Right ventricle myocardium inferior (tissue), 1 donor: ENCODE measurements around the gene TMEM225B. TPM values are rescaled to one million over a fixed set of nuclear protein-coding genes. Genes with fewer than 3 reads are reported as not detected.
"Not testable (repeated sequence)": the region's sequence is repeated elsewhere in the genome, so short reads cannot be mapped to it uniquely, and the experiment has no call there.

ENCODE experiments used
- ATAC-seq: fragments of 200-7000 bp; cut with Tn5 transposase; one replicate; pipeline ENCODE4 v1.9.1; 2020; ENCODE audit warnings: mild to moderate bottlenecking, moderate library complexity
- DNase-seq: peaks from one replicate; pipeline ENCODE4 v3.0.0; 2021; ENCODE audit errors: missing footprints
- intact Hi-C: fragments of 100-400 bp; cut with DNase I; formaldehyde crosslinking; loops from one replicate; pipeline ENCODE4 v1.11.0; 2022
- long read RNA-seq: library from polyadenylated mRNA; unstranded; transcript quantifications from one replicate; pipeline ENCODE4 v2.0.0, GENCODE V29; 2021
- total RNA-seq: library from RNA; stranded (reverse); fragmentation: NEBNext Ultra II Directional; extraction: Animal tissue kit (Norgen Biotek cat#: 25700); gene quantifications from one replicate; pipeline ENCODE4 v1.2.1, GENCODE V29; 2021
- donor health status: DM: no; HTN: yes; CAD: no; lungs with severe emphysema.

Gene TMEM225B, protein sequence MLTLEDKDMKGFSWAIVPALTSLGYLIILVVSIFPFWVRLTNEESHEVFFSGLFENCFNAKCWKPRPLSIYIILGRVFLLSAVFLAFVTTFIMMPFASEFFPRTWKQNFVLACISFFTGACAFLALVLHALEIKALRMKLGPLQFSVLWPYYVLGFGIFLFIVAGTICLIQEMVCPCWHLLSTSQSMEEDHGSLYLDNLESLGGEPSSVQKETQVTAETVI
- not detected for total RNA-seq
- long read RNA-seq: 0 reads

DNA sequence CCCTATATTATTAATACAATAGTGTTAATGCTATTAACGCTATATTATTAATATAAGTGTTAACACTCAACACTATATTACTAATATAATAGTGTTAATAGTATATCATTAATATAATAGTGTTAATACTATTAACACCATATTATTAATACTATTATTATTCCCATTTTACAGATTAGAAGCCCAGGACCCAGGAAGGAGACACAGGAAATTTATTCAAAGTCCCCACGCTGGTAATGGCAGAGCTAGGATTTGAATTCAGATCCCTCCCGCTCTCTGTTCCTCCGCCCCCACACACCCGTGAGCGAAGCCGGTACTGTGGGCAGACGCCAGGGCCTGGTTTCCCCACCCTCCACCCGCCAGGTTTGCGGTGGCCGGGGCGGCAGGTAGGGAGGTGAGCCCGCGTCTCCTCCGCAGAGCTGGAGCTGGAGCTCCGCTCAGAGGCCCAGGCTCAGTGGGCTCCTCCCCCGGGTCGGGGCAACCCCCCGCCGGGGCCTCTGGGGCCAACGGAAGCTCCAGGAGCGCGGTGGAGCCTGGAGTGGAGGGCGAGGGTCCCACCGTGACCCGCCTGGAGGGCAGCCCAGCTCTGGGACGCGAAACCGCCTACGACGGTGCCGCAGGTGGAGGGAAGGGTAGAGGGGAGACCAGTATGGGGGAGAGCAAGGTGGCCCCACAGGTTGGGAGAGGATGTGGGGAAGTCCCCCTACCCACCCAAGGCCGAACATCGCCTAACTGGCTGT lies at the start of gene TMEM225B:
TSS of gene TMEM225B (plus strand) at position 506 of the 740 bp plus-strand sequence. CDS start 6,122 bp downstream, outside the sequence.
- no peak for ATAC-seq
- DNase-seq: no peak
- intact Hi-C loops: no loop called here

DNA sequence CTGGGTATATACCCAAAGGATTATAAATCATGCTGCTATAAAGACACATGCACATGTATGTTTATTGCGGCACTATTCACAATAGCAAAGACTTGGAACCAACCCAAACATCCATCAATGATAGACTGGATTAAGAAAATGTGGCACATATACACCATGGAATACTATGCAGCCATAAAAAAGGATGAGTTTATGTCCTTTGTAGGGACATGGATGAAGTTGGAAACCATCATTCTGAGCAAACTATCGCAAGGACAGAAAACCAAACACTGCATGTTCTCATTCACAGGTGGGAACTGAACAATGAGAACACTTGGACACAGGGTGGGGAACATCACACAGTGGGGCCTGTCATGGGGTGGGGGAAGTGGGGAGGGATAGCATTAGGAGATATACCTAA lies 48.5 kb upstream of the TMEM225B start:
- DNase-seq, ATAC-seq, intact Hi-C loops: not testable (repeated sequence)

DNA sequence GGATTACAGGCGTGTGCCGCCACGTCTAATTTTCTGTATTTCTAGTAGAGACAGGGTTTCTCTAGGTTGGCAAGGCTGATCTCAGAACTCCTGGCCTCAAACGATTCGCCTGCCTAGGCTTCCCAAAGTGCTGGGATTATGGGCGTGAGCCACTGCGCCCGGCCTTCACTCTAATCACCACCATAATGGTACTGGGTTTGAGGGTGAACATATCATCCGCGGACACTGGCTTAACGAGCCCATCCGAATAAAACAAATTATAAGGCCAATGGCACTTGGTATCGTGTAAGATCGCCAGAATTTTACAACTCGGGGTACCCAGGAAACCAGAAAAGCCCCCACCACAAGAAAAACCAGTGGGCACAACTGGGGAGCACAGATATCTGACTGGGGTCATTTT lies 46.7 kb upstream of the TMEM225B start:
- no peak for ATAC-seq
- intact Hi-C loops: loop anchor here (5.0 kb wide), 1 partner anchor 49 kb away; the partner anchor contains the start of genes ZKSCAN5 and ZNF394
- no peak for DNase-seq

DNA sequence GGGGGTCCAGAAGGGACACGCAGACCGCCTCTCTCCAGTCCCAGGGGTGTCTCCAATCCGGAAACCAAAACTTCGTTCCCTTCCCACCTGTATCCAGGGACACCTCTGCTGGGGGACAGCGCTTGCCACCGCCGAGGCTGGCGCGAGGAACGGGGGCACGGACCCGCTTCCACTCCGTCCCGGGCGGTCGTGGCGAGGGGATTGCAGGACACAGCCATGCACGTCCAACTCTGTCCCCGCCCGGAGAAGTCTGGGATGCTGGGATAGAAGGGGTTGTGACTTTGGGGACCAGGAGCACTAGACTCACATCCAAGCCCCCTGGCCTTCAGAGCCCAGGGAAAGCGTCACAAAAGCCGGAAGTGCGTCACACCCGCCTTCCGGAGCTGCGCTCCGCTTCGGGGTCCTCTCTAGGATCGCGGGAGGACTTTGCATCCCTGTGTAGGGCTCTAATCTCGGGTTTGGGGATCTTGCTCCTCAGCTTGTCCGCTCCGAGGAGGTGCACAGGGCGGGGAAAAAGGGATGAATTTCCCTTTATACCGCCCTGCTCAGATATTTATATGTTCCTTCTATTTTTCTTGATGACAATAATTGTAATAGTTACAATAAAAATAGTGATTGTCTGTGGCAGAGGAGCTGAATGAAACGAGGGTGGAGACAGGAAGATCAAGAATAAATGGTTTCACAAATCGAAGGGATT lies 46.2 kb upstream of the TMEM225B start, which contains the start of gene FAM200A:
TSS of gene FAM200A (minus strand) at position 348 of the 697 bp plus-strand sequence. CDS start 3,707 bp downstream, outside the sequence.
- ATAC-seq: peak; percentile 98
- intact Hi-C loops: loop anchor here (5.0 kb wide), 1 partner anchor 50 kb away; the partner anchor contains the start of genes ZKSCAN5 and ZNF394
- DNase-seq: peak; percentile 94

DNA sequence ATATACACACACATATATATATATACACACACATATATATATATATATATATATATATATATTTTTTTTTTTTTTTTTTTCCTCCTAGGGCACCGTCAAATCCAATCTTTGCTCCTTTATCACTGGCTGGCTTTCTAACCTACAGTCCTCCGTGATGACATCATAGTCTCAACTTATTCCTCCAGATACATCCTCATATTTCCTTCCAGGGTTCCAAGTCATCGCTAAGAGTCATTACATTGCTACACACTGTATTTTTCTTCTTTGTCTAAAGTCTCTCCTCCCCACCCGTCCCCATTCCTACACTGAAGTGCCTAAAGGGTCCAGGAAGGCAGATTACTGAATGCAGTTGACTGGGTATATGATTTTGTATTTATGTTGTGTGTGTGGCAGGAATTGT lies 45.0 kb upstream of the TMEM225B start:
- ATAC-seq (no peak), DNase-seq (no peak)
- intact Hi-C loops: loop anchor here (5.0 kb wide), 1 partner anchor 51 kb away; the partner anchor contains the start of genes ZKSCAN5 and ZNF394

DNA sequence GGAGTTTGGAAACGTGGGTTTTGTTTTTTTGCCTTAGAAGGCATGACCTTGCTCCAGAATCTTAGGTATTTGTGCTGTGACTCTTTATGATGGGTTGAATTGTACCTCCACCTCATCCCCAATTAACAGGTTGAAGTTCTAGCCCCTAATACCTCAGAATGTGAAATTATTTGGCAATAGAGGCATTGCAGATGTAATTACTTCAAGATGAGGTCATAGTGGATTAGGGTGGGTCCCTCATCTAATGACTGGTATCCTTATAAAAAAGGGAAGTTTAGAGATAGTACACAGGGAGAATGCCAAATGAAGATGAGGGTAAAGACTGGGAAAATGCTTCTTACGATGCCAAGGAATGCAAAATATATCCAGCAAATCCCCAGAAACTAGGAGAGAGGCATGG lies 43.1 kb upstream of the TMEM225B start:
- DNase-seq (no peak), ATAC-seq (no peak)
- intact Hi-C loops: loop anchor here (5.0 kb wide), 1 partner anchor 53 kb away; the partner anchor contains the start of genes ZKSCAN5 and ZNF394

DNA sequence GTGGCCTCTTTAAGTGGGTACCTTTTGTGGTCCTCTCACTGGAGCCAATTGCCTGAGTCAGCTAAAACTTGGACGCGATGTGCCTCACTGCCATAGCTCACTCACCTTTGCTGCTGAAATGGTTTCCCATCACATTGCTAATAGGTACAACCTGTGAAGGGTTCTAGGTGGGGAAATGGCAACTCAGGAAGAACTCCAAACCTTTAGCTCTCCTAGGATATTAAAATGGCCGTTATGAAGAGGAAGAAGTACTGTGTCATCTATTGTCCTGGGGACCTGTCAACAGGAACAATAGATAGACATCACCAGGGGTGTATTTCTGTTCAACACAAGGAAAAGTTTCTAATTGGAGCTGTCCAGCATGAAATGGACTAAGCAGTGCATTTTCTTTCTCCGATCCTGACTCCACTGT lies 40.9 kb upstream of the TMEM225B start:
- no peak for ATAC-seq
- intact Hi-C loops: no loop called here
- no peak for DNase-seq

DNA sequence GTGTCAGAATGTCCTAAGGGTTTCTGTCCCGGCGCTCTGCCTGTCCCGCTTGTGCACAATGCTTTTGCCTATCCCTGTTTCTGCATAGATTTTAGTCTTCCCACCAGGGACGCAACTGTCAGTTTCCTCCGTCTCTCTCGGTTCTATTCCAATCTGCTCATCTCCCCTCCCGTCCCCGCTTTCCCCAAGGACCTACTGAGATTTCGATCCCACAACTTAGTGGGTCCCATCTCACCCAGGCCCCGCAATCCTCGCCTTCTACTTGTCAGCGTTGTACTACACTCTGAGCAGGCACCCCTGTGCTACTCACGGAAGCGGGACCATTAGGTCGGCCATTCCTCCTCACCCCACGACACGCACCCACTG lies 40.1 kb upstream of the TMEM225B start:
- intact Hi-C loops: no loop called here
- DNase-seq: no peak
- no peak for ATAC-seq

DNA sequence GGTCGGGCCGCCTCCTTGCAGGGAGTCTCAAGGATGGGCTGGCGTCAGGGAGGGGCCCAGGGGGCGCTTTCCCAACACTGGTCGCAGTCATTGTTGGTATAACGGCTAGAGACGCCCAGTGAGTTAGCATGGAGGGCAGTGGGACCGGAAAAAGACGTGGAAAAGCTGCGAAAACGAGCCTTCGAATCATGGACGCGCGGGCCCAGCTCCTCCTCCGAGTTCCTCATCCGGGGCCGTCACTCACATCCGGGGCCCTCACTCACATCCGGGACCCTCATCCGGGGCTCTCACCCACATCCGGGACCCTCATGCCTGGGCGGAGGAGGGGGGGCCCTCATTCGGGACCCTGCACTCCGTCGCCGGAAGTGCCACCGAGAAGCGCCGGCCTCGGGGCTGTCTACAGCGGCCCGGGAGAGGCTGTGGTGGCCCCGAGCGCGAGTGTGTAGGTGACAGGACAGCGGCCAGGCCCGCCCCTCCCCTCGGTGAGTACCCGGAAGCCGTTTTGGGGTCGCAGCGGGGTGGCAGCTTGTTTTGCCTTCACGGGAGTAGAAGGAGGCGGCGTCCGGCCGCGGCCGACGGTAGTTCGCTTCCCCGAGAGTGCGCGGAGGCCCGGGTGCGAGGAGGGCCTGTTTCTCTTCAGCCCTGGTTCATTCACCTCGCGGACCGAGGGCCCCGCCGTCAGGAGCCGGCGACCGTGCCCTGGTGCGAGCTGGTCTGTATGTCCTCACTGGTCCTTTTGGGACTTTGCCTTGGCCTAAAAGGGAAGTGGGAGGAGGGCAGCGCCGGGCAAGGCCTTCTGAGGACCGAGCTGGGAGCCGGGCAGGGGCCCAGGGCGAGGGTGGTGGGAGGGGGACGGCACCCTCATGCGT lies 39.5 kb upstream of the TMEM225B start, which contains the start of gene ZNF655:
TSS of gene ZNF655 (plus strand) at position 337 of the 869 bp plus-strand sequence. CDS start 1,918 bp downstream, outside the sequence.
- DNase-seq (peak; percentile 94), ATAC-seq (peak; percentile 98)
- intact Hi-C loops: no loop called here

DNA sequence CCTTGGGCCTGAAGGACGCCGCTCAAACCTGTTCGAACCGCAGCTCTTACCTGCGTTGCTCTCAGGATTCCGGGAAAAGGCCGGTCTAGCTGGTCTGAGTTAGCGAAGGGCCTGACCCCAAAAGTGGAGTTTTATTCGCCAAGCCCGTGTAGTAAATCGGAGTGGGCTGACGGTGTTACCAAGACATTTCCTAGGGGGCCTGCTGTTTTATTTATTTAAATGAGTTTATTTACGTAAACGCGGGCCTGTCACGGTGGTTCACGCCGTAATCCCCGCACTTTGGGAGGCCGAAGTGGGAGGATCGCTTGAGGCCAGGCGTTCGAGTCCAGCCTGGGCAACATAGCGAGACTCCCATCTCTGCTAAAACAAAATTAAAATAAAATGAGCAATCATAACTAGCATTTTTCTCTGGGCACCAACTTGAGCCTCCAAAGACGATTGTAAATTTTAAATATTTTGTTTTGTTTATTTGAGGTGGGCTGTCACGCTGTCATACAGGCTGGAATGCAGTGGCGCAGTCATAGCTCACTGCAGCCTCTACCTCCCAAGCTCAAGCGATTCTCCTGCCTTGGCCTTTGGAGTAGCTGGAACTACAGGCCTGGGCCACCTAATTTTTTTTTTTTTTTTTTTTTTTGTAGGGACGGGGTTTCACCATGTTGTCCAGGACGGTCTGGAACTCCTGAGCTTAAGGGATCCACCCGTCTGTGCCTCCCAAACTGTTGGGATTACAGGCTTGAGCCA lies 38.7 kb upstream of the TMEM225B start:
- ATAC-seq (no peak), DNase-seq (no peak)
- intact Hi-C loops: no loop called here

DNA sequence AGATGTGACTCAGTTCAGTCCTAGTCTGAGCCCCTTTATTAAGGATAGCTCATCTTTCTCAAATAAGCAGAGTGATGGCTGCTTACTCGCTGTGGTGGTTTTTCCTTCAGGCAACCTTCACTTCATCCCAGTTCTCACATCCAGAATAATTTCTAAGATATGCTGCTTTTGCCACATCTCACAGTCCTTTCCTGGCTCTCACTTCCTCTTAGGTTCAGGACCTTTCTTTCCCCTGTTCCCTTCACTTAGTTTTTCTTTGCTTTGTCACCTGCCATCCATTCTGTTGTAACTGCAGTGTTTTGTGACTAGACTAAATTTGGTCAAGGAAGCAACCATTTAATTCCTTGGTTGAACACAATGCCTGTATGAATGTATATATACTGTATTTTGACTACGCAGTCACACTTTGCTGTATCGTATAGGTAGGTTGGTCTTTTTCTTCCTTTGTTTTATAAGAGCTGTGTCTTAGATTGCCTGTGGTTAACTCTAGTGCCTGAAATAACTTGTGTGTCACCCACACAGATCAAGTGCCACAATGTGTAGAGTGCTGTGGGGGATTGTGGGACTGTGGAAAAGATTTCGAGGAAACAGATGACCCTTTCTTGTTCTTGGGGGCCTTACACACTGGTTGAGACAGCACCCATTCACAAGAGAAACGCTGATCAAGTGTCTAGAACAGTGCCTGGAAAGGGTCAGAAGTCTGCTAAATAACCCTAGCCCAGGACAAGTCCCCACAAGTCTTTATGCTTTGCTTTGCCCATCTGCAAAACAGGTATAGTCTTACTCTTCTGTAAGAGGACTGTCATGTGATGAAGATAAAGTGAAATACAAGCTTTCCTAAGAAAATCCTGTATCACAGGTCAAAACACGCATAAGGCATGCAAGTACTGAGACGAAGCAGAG lies 37.0 kb upstream of the TMEM225B start:
- intact Hi-C loops: no loop called here
- DNase-seq (no peak), ATAC-seq (no peak)

DNA sequence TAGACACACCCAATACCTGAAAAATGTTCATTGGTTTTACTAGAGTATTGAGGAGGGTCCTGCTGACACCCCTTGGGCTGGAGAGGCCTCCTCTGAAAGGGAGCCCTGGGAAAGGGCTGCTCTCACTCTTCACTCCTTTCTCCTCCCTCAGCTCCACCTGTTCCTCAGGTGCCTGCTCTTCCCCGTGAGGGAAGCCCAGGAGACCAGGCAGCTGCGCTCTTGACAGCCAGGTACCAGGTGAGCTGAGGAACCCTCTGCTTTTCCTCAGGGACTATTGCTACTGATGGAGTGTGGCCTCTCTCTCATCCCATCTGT lies 36.4 kb upstream of the TMEM225B start:
- DNase-seq: no peak
- intact Hi-C loops: no loop called here
- no peak for ATAC-seq

DNA sequence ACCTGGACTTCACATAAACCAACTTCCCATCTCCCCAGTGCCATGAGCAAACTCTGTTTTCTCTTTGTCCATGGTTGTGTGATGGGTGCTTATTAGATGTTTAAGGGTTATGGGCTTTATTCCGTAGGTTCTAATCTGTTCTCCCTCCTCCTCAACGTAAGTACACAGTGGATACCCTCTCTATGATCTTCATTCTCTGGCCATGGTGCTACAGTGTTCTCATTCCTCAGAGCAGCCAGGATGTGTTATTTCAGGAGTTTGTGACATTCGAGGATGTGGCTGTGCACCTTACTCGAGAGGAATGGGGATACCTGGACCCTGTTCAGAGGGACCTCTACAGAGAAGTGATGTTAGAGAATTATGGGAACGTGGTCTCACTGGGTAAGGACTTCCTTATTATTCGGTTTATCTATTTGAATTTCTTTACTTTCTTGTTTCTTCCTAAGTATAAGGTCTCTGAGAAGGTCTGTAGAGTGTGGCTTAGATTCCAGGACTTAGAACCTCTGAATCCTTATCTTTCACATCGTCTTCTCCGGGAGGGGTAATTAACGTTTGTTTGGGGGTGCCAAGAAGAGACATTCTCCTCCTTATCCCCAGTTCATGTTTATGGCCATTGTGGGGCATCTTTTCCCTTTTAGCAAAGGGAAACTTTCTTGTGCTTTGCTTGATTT lies 35.8 kb upstream of the TMEM225B start:
- intact Hi-C loops: no loop called here
- ATAC-seq (no peak), DNase-seq (no peak)

DNA sequence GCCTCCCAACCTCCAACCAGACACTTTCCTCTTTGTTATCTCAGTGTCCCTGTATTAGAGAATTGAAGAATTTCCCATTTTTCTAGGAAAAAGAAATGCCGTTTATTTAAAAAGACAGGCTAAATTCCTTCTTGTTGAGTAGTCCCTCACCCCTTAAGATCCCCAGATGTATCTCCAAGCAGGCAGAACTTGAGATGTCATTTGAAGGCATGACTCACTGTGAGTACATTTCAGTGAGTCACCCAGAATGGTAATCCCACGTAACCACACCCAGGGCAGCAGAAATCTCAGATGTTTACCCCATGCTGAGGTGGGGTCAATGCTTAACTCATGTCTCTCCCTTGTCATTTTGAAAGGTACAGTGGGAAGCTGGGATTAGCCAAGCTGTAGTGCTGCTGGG lies 35.2 kb upstream of the TMEM225B start:
- ATAC-seq: no peak
- intact Hi-C loops: no loop called here
- no peak for DNase-seq

DNA sequence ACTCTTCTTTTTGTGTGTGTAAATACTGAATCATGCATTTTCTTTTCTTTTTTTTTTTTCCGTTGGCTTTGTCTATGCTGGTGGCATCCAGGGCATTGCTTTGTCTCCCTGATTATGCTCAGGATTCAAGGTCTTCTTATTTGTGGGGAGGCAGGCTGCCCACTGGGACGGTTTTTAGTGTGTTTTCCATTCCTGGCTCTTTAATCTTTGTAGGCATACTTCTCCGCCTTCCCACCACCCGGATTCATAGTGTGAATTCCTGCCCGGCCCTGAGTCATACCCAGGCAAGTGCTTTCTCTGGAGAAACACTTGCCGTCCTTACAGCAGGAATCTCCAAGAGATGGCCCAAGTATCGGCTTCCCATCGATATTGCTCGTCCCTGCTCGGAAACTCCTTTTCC lies 34.4 kb upstream of the TMEM225B start:
- ATAC-seq: no peak
- intact Hi-C loops: no loop called here
- DNase-seq: no peak

DNA sequence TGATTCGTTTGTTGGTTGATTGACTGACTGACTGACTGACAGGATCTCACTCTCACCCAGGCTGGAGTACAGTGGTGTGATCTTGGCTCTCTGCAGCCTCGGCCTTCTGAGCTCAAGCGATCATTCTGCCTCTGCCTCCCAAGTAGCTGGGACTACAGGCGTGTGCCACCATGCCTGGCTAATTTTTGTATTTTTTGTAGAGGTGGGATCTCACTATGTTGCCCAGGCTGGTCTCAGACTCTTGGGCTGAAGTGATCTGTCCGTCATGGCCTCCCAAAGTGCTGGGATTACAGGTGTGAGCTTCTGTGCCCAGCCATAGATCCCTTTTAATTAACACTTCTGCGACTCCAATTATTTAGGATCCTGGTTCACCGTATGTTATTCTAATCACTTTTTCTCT lies 29.3 kb upstream of the TMEM225B start:
- intact Hi-C loops, ATAC-seq, DNase-seq: not testable (repeated sequence)
